HepG2 (cell line): ENCODE results near the gene DLEC1.

ENCODE experiments used
- CTCF ChIP-seq: sonication (generic); formaldehyde crosslinking; IDR thresholded peaks from 2 replicates; pipeline ENCODE4 v1.5.0; 2020; ENCODE audit warnings: mild to moderate bottlenecking, missing genetic modification reagents, moderate library complexity
- KDM4B ChIP-seq: sonication (generic); formaldehyde crosslinking; IDR thresholded peaks from 2 replicates; pipeline ENCODE4 v1.4.0; 2020; ENCODE audit warnings: missing genetic modification reagents
- POLR2AphosphoS2 ChIP-seq: IDR thresholded peaks from 2 replicates; pipeline ENCODE4 v1.6.1; 2011; ENCODE audit warnings: low read depth, low read length, improper control_type of control experiment
- PRDM10 ChIP-seq: sonication (generic); formaldehyde crosslinking; IDR thresholded peaks from 2 replicates; pipeline ENCODE4 v1.4.0; 2020; ENCODE audit warnings: low read depth, missing genetic modification reagents
- RFXANK ChIP-seq: IDR thresholded peaks from 2 replicates; pipeline ENCODE4 v1.6.1; 2016
- SMC3 ChIP-seq: IDR thresholded peaks from 2 replicates; pipeline ENCODE4 v1.6.1; 2011; ENCODE audit warnings: low read length, improper control_type of control experiment
- SYNCRIP ChIP-seq: fragments of 200-400 bp; formaldehyde crosslinking; IDR thresholded peaks from 2 replicates; pipeline ENCODE4 v1.6.1; 2018; ENCODE audit warnings: mild to moderate bottlenecking, low read depth, low read length; ENCODE audit not compliant: insufficient read depth
- TCF7L2 ChIP-seq: IDR thresholded peaks from 2 replicates; pipeline ENCODE4 v1.6.1; 2011; ENCODE audit warnings: mild to moderate bottlenecking, low read depth, low read length, moderate library complexity
- ZBTB1 ChIP-seq: sonication (generic); formaldehyde crosslinking; IDR thresholded peaks from 2 replicates; pipeline ENCODE4 v1.4.0; 2020; ENCODE audit warnings: missing genetic modification reagents, borderline replicate concordance
- ZKSCAN1 ChIP-seq: fragments of 150-350 bp; IDR thresholded peaks from 2 replicates; pipeline ENCODE4 v1.6.1; 2014; ENCODE audit warnings: low read length
- ZNF777 ChIP-seq: sonication (generic); formaldehyde crosslinking; IDR thresholded peaks from 2 replicates; pipeline ENCODE4 v1.4.0; 2020; ENCODE audit warnings: missing genetic modification reagents

GRCh38 chr3:38129058-38129457 is 90.0 kb downstream of the DLEC1 start:
- no peak for TF ChIP-seq ZBTB1 (CRISPR knock-in tag)
- no peak for TF ChIP-seq KDM4B
- no peak for TF ChIP-seq SMC3
- no peak for TF ChIP-seq PRDM10 (CRISPR knock-in tag)
- TF ChIP-seq ZKSCAN1: no peak
- no peak for TF ChIP-seq RFXANK
- TF ChIP-seq CTCF (CRISPR knock-in tag): no peak
- TF ChIP-seq SYNCRIP: no peak
- TF ChIP-seq POLR2AphosphoS2: no peak
- no peak for TF ChIP-seq ZNF777 (CRISPR knock-in tag)
- no peak for TF ChIP-seq TCF7L2
